Endothelial cell of umbilical vein (primary cell): Measurements from ENCODE around the gene DR1. TPM values are rescaled to one million over a fixed set of nuclear protein-coding genes. Genes with fewer than 3 reads are reported as not detected.
A peak's percentile ranks its signal among the peaks of the same experiment; 100 is the strongest.

Source experiments
- BruUV-seq: library from RNA; stranded (reverse); fragments of 400-500 nt; replicated peaks from 2 replicates; lab custom pipeline; 2021; lab: Mats Ljungman, UMichigan
- CTCF ChIA-PET: fragments of 300-600, 350-600 bp; sonication (Branson Sonifier 250); formaldehyde crosslinking; loops from one replicate; lab custom pipeline; 2021; ENCODE audit warnings: antibody characterized with exemption, inconsistent platforms; lab: Charles Lee
- POLR2A ChIA-PET: fragments of 300-600, 350-600 bp; sonication (Branson Sonifier 250); formaldehyde crosslinking; loops from one replicate; lab custom pipeline; 2021; ENCODE audit warnings: antibody characterized with exemption, inconsistent platforms; lab: Charles Lee
- DNase-seq: peaks from one replicate; pipeline ENCODE4 v3.0.0-alpha.2; 2011; ENCODE audit warnings: low read depth, low spot score
- FAIRE-seq: peaks from 2 replicates; lab custom pipeline; 2011; peaks lifted over from hg19 to GRCh38; lab: Jason Lieb, UNC
- H2AFZ ChIP-seq: 2 replicates; pipeline ENCODE4 v1.6.0; 2012; ENCODE audit warnings: low read depth, low read length, control low read depth, inconsistent platforms
- H3K27ac ChIP-seq: 2 replicates; pipeline ENCODE4 v1.5.1; 2011; ENCODE audit warnings: low read depth, mild to moderate bottlenecking, control low read depth, low read length, moderate library complexity; ENCODE audit not compliant: insufficient read depth
- H3K27me3 ChIP-seq, 2 experiments: 2 replicates each; pipeline versions ENCODE4 v1.6.0 to v1.6.1; 2011; ENCODE audit warnings: low read length in 2 of 2, mixed read lengths in 1 of 2; ENCODE audit not compliant: control insufficient read depth in 2 of 2, insufficient read depth in 2 of 2
- H3K36me3 ChIP-seq, 2 experiments: 2 replicates in 1 of 2; 3 replicates in 1 of 2; pipeline ENCODE4 v1.5.1; 2011; ENCODE audit warnings: low read length in 2 of 2, mild to moderate bottlenecking in 1 of 2, moderate library complexity in 1 of 2; ENCODE audit not compliant: control insufficient read depth in 2 of 2, insufficient read depth in 2 of 2; ENCODE audit errors: extremely low read depth in 1 of 2
- H3K4me1 ChIP-seq: 3 replicates; pipeline ENCODE4 v1.5.1; 2011; ENCODE audit warnings: mild to moderate bottlenecking, low read length; ENCODE audit not compliant: control insufficient read depth, insufficient read depth; ENCODE audit errors: extremely low read depth
- H3K4me2 ChIP-seq: 2 replicates; pipeline ENCODE4 v1.6.1; 2011; ENCODE audit warnings: low read length, control low read depth, mixed read lengths; ENCODE audit not compliant: insufficient read depth
- H3K4me3 ChIP-seq, 3 experiments: fragments of 200-600 bp in 1 of 3; sonication (generic), shearing (Covaris generic) in 1 of 3; replicated peaks in 1 of 3; 2 replicates each; pipeline ENCODE4 v1.5.1; 2011 to 2016; ENCODE audit warnings: control low read depth in 3 of 3, low read length in 3 of 3, mild to moderate bottlenecking in 2 of 3, inconsistent platforms in 1 of 3, low read depth in 1 of 3, moderate library complexity in 1 of 3; ENCODE audit not compliant: insufficient read depth in 1 of 3
- H3K79me2 ChIP-seq: 2 replicates; pipeline ENCODE4 v1.6.0; 2012; ENCODE audit warnings: low read length, inconsistent platforms; ENCODE audit not compliant: control insufficient read depth, insufficient read depth
- H3K9ac ChIP-seq: replicated peaks from 2 replicates; pipeline ENCODE3; 2011; ENCODE audit warnings: low read length, control low read depth; ENCODE audit not compliant: insufficient read depth; ENCODE audit errors: extremely low read depth
- H3K9me1 ChIP-seq: replicated peaks from 3 replicates; pipeline ENCODE4 v1.6.0; 2011; ENCODE audit warnings: mild to moderate bottlenecking, low read length; ENCODE audit not compliant: control insufficient read depth, insufficient read depth; ENCODE audit errors: extremely low read depth
- H3K9me3 ChIP-seq: replicated peaks from 2 replicates; pipeline ENCODE4 v1.5.1; 2012; ENCODE audit warnings: low read length, inconsistent platforms; ENCODE audit not compliant: control insufficient read depth, insufficient read depth
- H4K20me1 ChIP-seq: replicated peaks from 2 replicates; pipeline ENCODE3; 2011; ENCODE audit warnings: mild to moderate bottlenecking, low read length; ENCODE audit not compliant: control insufficient read depth, insufficient read depth; ENCODE audit errors: extremely low read depth
- EZH2 ChIP-seq: IDR thresholded peaks from 2 replicates; pipeline ENCODE4 v1.6.1; 2012; ENCODE audit warnings: borderline replicate concordance, low read depth, mild to moderate bottlenecking, moderate library complexity, low read length, inconsistent platforms; ENCODE audit not compliant: severe bottlenecking
- FOS ChIP-seq: IDR thresholded peaks from 2 replicates; pipeline ENCODE4 v1.6.1; 2011; ENCODE audit warnings: mild to moderate bottlenecking, low read length, moderate library complexity, borderline replicate concordance; ENCODE audit not compliant: insufficient read depth
- GATA2 ChIP-seq: IDR thresholded peaks from 2 replicates; pipeline ENCODE4 v1.7.0; 2011; ENCODE audit warnings: low read depth, mild to moderate bottlenecking, moderate library complexity, mixed read lengths, low read length; ENCODE audit not compliant: insufficient read length, insufficient read depth
- JUN ChIP-seq: IDR thresholded peaks from 2 replicates; pipeline ENCODE4 v1.6.1; 2011; ENCODE audit warnings: borderline replicate concordance, low read depth; ENCODE audit not compliant: insufficient read length, insufficient read depth
- MYC ChIP-seq: IDR thresholded peaks from one replicate; pipeline ENCODE4 v1.6.1; 2011; ENCODE audit warnings: mild to moderate bottlenecking, low read depth, low read length
- POLR2A ChIP-seq: IDR thresholded peaks from 2 replicates; pipeline ENCODE4 v1.6.1; 2012; ENCODE audit warnings: low read depth, mild to moderate bottlenecking, control low read depth, low read length
- POLR2AphosphoS5 ChIP-seq: IDR thresholded peaks from 2 replicates; pipeline ENCODE4 v1.6.1; 2012; ENCODE audit warnings: low read depth, mild to moderate bottlenecking, control low read depth, low read length, moderate library complexity; ENCODE audit not compliant: insufficient read depth
- dilution Hi-C: fragments of 300-500 bp; cut with MboI; formaldehyde crosslinking; loops from one replicate; pipeline ENCODE4 v1.15.0; 2019; ENCODE audit warnings: low sequenced_read_pairs; ENCODE audit not compliant: extremely low pct_ligation_motif_present
- intact Hi-C: fragments of 100-400 bp; cut with micrococcal nuclease; formaldehyde crosslinking; loops from one replicate; pipeline ENCODE4 v1.10.0; 2022
- polyA plus RNA-seq, 4 experiments: library from polyadenylated mRNA; depleted of rRNA in 3 of 4; stranded (reverse) in 3 of 4; unstranded in 1 of 4; fragments of >200 nt; gene quantifications; 2 replicates each; pipeline versions ENCODE4 v1.2.1 to v1.2.3, GENCODE V29; 2011 to 2012; ENCODE audit warnings: missing spikeins in 1 of 4
- total RNA-seq: library from RNA; stranded (reverse); gene quantifications from 2 replicates; pipeline ENCODE4 v1.2.3, GENCODE V29; 2021
- TF ChIP-seq, protein P1 (sequence below): IDR thresholded peaks from 2 replicates; pipeline ENCODE4 v1.6.1; 2011; ENCODE audit not compliant: insufficient read depth, insufficient read length
- TF ChIP-seq, protein P2 (sequence below), 2 donors: IDR thresholded peaks; 1 replicate in 1 of 2; 2 replicates in 1 of 2; pipeline ENCODE4 v1.5.1; 2011; ENCODE audit warnings: low read length in 2 of 2, mild to moderate bottlenecking in 2 of 2, moderate library complexity in 2 of 2, control low read depth in 1 of 2, inconsistent platforms in 1 of 2, low read depth in 1 of 2; ENCODE audit not compliant: insufficient read depth in 1 of 2; ENCODE audit errors: extremely low read depth in 1 of 2

DR1 gene
- total and polyA plus RNA-seq, 2 donors (not counting 3 experiments of a cell fraction or from before 2014, with no cell fraction given): 11.7 to 49.4 TPM

DNA sequence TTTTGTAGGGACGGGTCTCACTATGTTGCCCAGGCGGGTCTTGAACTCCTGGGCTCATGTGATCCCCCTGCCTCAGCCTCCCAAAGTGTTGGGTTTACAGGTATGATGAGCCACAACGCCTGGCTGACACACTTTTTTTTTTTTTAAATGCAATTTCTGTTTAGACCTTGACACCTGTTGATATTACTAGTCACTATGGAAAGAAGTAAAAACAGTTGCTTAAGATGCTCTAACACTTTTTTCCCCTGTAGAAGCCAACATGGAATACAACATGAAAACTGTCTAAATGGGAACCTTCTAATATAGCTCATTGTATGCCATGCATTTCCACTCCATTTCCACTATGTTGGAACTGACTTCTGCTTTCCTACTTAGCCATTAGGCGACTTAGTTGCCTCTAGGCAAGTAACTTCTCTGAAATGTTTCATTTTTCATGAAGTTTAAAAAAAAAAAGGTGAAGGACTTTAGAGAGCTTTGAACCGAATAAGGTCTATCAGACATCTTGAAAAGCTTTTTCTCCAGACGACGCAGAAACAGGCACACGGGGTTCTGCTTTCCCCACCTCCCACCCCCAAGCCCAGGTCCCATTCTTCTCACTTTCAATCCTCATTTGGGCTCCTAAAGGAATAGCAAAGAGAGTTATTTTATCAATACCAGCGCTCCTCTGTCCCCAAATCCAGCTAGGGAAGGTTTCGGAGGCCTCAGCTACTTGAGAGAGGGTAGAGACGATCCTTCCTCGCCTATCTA lies 648 bp upstream of the DR1 start:
- Histone ChIP-seq H3K4me1 (peaks cover 26% of the 10 kb centered on the region), H4K20me1 (no peaks in the 10 kb centered on the region), H3K9me3 (no peaks in the 10 kb centered on the region), H2AFZ (peak overlapping the region; percentile 44), H3K36me3 (no peaks in the 10 kb centered on the region), H3K9ac (peak overlapping the region; percentile 92), H3K79me2 (peaks cover 43% of the 10 kb centered on the region), H3K27me3 (no peaks in the 10 kb centered on the region), H3K9me1 (no peaks in the 10 kb centered on the region), H3K4me3 (peak overlapping the region; percentile 44 to 99 (median 89)), H3K4me2 (peak overlapping the region; percentile 77), H3K27ac (peak overlapping the region; percentile 88)
- TF ChIP-seq POLR2A: no peak
- TF ChIP-seq, protein P1, sequence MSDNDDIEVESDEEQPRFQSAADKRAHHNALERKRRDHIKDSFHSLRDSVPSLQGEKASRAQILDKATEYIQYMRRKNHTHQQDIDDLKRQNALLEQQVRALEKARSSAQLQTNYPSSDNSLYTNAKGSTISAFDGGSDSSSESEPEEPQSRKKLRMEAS: no peak
- no peak for TF ChIP-seq EZH2
- TF ChIP-seq JUN: no peak
- no peak for TF ChIP-seq GATA2
- no peak for TF ChIP-seq POLR2AphosphoS5
- TF ChIP-seq FOS: no peak
- TF ChIP-seq, protein P2, sequence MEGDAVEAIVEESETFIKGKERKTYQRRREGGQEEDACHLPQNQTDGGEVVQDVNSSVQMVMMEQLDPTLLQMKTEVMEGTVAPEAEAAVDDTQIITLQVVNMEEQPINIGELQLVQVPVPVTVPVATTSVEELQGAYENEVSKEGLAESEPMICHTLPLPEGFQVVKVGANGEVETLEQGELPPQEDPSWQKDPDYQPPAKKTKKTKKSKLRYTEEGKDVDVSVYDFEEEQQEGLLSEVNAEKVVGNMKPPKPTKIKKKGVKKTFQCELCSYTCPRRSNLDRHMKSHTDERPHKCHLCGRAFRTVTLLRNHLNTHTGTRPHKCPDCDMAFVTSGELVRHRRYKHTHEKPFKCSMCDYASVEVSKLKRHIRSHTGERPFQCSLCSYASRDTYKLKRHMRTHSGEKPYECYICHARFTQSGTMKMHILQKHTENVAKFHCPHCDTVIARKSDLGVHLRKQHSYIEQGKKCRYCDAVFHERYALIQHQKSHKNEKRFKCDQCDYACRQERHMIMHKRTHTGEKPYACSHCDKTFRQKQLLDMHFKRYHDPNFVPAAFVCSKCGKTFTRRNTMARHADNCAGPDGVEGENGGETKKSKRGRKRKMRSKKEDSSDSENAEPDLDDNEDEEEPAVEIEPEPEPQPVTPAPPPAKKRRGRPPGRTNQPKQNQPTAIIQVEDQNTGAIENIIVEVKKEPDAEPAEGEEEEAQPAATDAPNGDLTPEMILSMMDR (IDR thresholded peaks at IDR 0.05; ENCODE audit: extremely low read depth in 1 of 2, insufficient read depth in 1 of 2, low read depth in 1 of 2, low read length in 2 of 2): no peak
- TF ChIP-seq MYC: no peak
- FAIRE-seq (no peak), DNase-seq (no peak)
- CTCF ChIA-PET: interaction anchor here (0.9 to 2.7 kb wide), 6 partner anchors 9 to 163 kb away, joined by 3 to 34 read pairs (median 3); no protein-coding TSS in a partner anchor
- dilution Hi-C loops (no loop called here), intact Hi-C loops (loop anchor here (1.0 to 5.0 kb wide), 7 partner anchors 41 to 564 kb away; partner anchors contain the start of genes CCDC18, GCLM and TMED5)
- POLR2A ChIA-PET: interaction anchor here (0.8 to 2.0 kb wide), 4 partner anchors 9 to 40 kb away, joined by 3 to 6 read pairs (median 4); no protein-coding TSS in a partner anchor
- TSS peak; percentile 93 for BruUV-seq
